DMS 273 (cell line): ENCODE data around the gene FAM229A.
"Not testable (repeated sequence)": the region's sequence is repeated elsewhere in the genome, so short reads cannot be mapped to it uniquely, and the experiment has no call there.

Experiments
- DNase-seq: peaks from one replicate; lab custom pipeline; 2025; ENCODE audit not compliant: unreplicated experiment; lab: John Stamatoyannopoulos, UW

FAM229A gene

GRCh38 chr1:32362474-32363313, at the start of gene FAM229A, which contains the start of gene TSSK3:
FAM229A (minus strand) TSS chr1:32362485; CDS start chr1:32362091, 394 bp downstream.
TSSK3 (plus strand) TSS chr1:32362539; CDS start chr1:32362702, 163 bp downstream.
- DNase-seq: peak; percentile 55

DNA sequence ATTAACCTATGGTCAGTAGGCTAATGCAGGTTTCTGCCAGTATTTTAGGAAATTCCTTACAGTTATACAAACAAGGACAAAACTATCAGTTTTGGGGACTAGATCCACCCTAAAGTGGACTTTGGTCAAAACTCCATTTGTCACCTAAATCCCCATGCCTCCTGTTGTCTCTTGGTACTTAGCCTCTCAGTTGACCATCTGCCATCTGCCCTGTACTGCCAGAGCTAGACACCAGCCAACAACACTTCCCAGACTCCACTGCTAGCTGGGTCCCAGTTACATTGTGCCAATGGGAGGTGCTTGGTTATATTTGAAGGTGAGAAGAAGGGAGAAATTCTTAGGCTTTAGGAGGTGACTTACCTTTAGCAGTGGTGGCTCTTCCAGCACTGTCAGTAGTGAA, 49.0 kb upstream of the FAM229A start:
- peak; percentile 59 for DNase-seq

- no peak for DNase-seq
Measured at GRCh38 chr1:32406629-32407111, 44.4 kb upstream of the FAM229A start.

- DNase-seq: no peak
Measured at GRCh38 chr1:32405672-32406467, 43.6 kb upstream of the FAM229A start.

GRCh38 chr1:32404946-32405345, 42.7 kb upstream of the FAM229A start:
- peak; percentile 13 for DNase-seq

- peak; percentile 93 for DNase-seq
Measured at GRCh38 chr1:32400876-32401631, 38.8 kb upstream of the FAM229A start.

DNA sequence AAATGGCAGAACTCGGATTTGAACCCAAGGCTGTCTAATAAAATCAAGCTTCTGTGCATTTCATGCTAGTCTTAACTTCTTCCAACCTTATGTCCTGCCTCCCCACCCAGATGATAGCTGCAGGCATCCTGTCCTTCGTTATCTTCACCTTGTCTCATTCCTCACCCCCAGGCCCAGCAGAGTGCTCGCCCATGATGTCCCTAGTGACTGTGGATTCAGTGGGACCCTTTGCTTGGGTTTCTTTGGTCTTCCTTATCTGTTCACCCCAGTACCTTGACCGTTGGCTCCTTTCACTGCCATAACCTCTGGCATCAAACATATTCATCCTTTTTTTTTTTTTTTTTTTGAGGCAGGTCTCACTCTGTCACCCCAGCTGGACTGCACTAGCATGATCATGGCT, 37.6 kb upstream of the FAM229A start:
- no peak for DNase-seq

GRCh38 chr1:32398401-32398800, 36.1 kb upstream of the FAM229A start:
- no peak for DNase-seq

GRCh38 chr1:32396524-32396923, 34.2 kb upstream of the FAM229A start:
- DNase-seq: not testable (repeated sequence)

DNA sequence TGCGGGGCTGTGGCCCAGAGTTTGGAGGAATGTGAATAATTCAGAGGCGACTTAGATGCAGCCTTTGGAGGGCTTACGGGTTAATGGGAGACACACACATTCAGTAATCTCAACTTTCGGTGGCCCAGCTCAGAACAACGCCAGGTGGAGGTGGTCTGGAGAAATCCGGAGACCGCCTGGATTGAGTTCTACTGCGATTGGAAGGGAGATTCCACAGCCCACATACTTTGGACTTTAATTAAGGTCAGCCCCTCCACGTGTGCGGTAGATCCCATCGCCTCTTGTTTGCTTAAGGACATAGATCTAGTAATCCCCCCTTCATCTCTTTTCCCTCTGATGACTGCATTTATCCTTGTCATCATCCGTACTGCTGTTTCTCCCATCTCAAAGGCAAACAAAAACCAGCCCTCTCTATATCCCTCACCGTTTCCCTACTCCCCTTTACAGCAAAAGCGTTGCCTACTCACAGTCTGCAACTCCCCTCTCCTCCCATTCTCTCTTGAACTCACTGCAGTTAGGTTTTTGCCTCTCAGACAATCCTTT, 32.7 kb upstream of the FAM229A start:
- peak; percentile 74 for DNase-seq

DNA sequence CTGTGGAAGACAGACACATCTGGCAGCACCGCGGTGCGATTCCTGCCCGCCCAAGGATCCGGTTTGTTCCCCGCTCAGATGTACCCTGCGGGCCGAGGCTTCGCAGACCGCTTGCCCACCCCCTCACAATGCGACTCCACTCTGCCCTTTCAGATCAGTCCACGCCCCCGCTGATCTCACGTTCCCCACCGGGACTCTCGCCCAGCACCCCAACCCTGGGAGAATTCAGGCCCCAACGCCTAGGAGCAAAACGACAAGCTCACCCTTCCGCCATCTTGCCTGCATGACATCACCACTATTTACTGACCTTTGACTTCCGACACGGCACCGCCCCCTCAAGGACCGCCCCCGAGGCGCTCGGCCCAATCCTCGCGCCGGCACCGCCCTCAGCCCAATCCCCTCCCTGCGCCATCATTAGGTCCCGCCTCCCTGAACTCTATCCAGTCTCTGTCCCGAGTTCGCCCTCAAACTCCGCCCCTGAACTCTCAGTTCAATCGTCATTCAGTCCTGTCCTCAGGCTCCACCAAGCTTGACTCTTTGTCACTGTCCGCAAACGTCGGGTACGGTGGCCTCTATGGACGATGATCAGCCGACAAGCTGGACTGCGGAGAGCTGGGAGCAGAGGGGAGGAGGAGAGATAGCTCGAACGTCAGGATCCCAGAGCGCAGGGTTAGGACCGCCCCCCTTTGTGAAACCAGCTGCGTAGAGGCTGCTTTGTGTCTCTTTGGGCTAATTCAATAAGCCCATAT, 32.0 kb upstream of the FAM229A start, which contains the start of gene BSDC1:
Gene BSDC1 (minus strand): TSS at position 301 of the 749 bp plus-strand sequence. CDS start 27 bp downstream, at position 274.
- peak; percentile 99 for DNase-seq

DNA sequence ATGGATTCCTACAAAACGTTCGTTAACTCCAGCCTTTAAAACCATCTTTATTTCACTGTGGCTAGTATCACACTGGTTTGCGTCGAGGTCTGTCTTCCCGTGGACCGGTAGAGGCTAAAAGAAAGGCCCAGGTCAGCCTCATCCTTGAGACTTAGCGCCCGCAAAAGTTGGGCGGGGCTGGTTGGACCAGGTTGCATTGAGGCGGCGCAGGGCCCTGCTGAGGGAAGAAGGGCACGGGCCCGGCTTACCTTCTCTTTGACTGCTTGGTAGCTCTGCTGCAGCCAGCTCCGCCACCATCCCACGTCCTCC, 31.5 kb upstream of the FAM229A start:
- peak; percentile 73 for DNase-seq

- DNase-seq: no peak
Measured at GRCh38 chr1:32393136-32393535, 30.9 kb upstream of the FAM229A start.

GRCh38 chr1:32392325-32392724, 30.0 kb upstream of the FAM229A start:
- DNase-seq: no peak

GRCh38 chr1:32390904-32391870, 28.9 kb upstream of the FAM229A start:
- DNase-seq: no peak

GRCh38 chr1:32388641-32389040, 26.4 kb upstream of the FAM229A start:
- DNase-seq: no peak

DNA sequence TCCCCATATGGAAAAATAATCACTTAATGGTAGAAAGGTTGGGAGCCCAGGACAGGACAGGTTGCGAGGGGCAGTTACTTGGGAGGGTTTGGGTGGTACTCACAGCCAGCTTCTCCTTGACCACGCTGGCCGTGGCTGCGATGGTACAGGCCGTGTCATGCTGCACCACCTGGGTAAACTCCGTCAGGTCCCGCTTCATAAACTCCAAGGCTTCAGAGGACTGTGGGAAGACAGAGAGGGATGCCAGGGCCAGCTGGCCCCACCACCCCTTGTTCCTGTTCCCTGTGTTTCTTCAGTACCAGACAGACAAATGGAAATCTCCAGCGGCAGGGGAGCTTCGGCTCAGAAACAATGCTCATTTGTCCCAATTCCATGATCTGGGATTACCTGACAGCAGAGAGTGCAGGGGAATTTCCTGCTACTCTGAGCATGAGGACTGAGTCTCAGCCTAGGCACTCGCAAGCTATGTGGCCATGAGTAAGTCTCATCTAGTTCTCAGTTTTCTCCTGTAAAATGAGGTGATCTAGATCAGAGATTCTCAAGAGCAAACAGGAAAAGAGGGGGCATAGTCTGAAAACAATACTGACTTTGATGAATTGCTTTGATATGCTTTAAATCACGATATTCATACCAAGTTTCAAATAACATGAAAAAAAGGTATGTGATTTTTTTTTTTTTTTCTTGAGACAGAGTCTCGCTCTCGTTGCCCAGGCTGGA, 24.5 kb upstream of the FAM229A start:
- DNase-seq: no peak

GRCh38 chr1:32380057-32380456, 17.8 kb upstream of the FAM229A start:
- DNase-seq: no peak
